Measurements from ENCODE around the gene MAP1A.

Gene MAP1A

DNA sequence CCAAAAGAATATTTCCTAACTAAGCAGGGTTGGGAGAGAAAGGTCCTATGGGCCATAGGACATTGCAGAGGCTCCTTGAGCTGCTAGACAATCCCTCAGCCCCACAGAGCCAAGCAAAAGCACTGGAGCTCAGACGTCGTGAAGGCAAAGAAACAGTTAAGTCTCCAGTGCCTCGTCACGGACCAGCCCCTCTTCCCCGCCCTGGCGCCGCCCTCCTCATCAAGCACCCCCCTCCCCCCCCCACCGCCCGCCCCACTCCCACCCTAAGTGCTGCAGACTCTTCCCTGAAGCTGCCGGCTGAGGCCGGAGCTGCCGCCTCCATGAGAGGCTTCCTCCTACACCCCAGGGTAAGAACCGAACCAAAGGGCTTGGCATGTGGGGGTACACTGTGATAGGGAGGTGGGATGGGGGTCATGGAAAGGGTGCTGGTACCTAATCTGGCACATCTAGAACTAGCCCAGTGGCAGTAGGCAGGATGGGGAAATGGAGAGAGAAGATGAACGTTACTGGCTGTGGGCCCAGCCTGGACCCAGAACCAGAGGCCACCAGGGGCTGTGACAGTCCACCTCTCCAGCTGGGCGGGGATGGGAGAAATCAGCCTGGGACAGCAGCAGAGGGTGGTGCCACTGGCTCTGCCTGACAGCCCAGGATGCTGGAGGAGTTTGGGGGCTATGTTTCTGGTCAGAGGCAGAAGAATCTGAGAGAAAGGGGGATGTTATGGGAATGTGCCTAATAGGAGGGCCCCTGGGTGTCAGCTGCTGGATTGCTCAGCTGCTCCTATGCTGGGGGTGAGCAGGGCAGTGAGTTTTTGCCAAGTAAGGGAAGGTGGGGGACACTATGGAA is at the start of gene MAP1A:
Gene MAP1A, plus strand, starts transcription at position 255 of the 843 bp plus-strand sequence. CDS start 3,866 bp downstream, outside the sequence.
- peak; percentile 86 for DNase-seq

- no peak for DNase-seq
Measured at GRCh38 chr15:43469867-43470266, 47.5 kb upstream of the MAP1A start.

DNA sequence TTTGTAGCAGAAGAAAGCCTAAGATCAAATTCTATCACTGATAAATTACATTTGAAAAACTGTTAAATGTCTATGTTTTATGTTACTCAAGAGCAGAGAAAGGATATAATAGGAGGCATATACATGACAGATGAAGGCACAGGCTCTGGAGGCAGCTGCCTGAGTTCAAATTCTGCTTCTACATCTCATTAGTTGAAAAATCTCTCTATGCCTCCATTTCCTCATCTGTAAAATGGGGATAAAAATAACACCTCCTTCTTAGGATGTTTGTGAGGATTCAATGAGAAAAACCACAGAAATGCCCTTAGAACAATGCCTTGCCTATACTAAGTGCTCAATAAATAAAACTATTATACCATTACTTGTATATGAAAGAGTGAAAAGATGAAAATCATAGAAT is 45.4 kb upstream of the MAP1A start:
- DNase-seq = no peak

- no peak for DNase-seq
Measured at GRCh38 chr15:43473885-43474284, 43.5 kb upstream of the MAP1A start.

DNA sequence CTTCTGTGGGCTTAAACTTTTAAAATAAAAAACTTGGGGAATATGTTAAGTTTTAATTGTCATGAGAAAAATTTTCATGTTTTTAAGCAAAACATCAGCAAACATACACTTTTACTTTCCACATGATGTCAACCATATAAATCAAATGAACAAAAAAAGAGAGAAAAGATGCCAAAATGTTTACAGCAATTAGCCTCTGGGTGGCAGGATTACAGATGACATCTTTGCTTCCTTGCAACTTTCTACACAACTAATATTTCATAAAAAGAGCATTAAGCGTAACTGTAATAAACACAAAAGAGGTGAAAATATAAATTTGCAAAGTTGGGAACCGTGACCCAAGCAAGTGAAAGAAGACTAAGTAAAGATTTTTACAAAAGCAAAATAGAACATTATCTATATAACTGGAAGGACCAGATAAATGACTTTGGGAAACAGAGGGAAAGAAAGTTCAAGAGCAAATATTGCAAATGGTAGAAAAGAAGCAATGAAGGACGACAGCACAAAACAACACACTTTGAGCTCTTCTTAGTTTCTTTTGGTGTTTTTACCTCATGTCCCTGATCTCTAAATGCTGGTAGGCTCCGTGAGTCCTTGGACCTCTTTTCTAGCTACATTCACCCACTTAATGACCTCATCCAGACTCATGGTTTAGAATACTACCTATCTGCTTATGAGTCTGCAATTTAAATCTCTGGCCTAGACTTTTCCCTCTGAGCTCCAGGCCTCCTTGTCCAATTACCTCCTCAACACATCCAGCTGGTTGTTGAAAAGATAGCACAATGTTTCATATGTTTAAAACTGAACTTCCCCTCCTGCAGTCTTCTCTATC is 33.9 kb upstream of the MAP1A start:
- DNase-seq = no peak

DNA sequence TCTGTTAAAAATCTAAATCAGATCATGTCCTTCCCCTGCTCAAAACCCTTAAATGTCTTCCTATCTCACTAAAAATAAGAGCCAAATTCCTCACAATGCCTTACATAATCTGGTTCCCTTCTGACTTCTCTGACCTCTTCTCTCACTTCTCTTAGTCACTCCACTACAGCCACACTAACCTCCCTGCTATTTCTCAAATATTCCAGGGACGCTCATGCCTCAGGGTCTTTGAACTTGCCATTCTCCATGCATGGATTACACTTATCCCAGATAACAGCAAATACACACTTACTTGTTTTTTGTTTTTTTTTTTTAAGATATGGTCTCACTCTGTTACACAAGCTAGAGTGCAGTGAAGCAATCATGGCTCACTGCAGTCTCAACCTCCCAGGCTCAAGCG is 33.0 kb upstream of the MAP1A start:
- no peak for DNase-seq

- DNase-seq = no peak
Measured at GRCh38 chr15:43487271-43487895, 30.0 kb upstream of the MAP1A start.

- no peak for DNase-seq
Measured at GRCh38 chr15:43488790-43489189, 28.6 kb upstream of the MAP1A start.

DNA sequence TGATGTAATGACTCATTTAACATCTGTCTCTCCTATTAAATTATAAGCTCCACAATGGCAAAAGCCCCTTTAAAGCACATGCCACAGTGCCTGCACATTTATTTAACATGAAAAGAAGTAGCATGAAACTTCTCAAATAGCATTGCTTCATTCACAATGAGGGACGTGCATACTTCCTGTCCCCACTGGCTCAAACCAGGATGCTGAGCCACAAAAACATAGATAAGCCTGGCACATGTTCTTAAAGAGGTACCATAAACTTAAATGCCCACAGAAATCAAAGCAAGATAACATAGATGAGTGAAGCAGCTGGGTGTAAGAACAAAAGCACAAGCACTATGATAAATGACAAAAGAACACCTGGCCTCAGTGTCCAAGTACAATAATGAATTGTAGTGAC is 28.2 kb upstream of the MAP1A start:
- DNase-seq = no peak

DNA sequence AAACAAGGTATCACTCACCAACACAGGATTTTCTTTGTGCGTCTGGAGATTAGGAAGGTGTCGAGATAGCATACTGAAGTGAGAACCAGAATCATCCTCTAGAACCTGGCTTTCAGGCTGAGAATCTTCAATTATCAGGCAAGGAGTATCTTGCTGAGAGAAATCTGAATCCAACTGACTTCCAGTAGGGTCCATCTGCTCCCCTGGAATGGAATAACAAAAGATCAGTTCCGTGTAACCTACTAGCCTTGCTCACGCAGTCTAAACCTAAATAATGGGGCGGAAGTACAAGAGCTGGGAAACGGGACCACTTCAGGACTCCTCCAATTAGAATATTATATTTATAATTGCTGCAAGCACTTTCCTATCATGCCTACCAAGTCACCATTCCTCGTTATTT is 25.1 kb upstream of the MAP1A start:
- DNase-seq = peak; percentile 33

DNA sequence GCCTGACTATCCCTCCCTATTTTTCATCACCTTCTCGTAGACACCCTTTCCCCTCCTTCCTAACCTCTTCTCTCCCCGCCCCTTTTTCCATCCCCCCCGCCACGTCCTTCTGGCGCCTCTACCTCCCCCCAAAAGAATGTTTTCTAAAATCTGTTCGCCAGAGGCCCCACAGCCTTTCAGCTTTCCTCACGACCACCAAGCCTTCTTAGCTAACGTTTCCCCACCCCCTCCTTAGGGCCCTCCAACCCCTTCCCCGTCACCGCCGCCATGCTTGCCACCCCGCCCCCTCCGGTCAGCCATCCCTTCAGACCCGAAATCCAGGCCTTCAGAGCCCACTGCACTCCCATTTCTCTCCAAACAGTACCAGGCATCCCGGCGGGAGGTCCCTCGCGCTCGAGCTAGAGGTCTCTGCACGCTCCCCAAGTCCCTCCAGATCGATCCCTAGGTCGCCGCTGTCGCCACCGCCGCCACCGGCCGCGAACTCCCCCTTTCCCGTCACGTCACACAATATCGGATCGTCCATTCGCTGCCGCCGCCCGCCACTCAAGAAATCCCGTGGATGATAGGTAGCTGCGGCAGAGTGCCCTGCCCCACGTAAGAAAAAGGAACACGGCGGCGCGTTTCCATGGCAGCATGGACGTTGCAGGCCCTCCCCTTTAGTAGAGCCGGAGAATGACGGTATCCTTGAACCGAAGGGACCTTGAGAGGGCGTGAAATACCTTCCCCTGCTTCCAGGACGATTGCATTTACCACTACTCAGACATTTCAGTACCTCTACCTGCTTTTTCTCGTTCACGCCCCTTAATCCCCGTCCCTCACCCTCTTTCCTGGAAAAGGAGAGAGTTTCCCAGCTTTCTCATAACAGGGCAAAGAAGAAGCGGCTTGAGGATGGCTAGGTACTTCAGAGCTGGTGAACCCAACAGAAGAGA is 24.5 kb upstream of the MAP1A start, which contains the start of gene TP53BP1:
Gene TP53BP1, minus strand, starts transcription at position 484 of the 929 bp plus-strand sequence. Its CDS starts 113 bp downstream, at position 371.
- peak; percentile 97 for DNase-seq

- no peak for DNase-seq
Measured at GRCh38 chr15:43493703-43494472, 23.5 kb upstream of the MAP1A start.

DNA sequence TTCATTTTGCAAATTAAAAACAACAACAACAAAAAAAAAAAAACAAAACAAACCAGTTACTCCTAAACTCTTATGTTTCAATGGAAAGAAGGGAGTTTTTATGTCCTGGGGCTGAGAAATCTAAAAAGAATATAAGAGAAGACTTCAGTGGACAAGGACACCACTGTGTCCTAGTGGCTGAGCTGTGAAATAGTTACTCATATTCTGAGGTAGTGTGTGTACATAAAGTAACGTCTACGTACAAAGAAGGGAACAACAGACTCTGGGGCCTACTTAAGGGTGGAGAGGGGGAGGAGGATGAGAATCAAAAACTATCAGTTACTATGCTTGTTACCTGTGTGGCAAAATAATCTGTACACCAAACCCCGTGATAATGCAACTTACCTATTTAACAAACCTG is 18.4 kb upstream of the MAP1A start:
- no peak for DNase-seq

DNA sequence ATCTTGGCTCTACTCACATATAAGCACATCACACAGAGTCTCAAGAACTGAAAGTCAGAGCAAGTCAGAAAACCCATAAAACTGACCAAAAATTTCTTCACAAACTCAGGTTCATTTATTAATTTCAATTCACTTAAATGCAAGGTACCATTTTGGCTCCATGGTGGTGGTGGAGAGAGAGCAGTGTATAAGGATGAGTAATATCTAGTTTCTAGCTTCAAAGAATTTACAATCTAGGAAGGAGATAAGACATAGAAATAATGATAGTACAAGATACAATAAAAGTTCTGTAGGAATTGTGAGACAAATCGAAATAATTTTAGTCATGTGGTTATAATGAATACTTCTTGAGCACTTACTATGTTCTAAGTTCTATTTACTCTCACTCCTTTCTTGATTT is 17.8 kb upstream of the MAP1A start:
- DNase-seq = no peak

GRCh38 chr15:43505738-43506137 is 11.7 kb upstream of the MAP1A start:
- no peak for DNase-seq

DNA sequence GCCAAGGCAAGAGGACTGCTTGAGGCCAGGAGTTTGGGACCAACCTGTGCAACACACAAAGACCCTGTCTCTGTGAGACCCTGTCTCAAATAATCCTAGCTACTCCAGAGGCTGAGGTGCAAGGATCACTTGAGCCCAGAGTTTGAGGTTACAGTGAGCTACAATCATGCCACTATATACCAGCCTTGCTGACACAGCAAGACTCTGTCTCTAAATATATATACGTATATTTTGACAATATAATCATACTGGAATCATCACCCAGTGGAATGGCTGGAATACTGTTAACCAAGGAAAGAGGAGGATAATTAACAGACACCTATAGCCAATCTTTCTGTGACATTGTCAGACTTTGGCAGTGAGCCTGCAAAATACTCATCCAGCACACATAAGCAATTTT is 9.0 kb upstream of the MAP1A start:
- no peak for DNase-seq

- DNase-seq = no peak
Measured at GRCh38 chr15:43508991-43509659, 8.3 kb upstream of the MAP1A start.

- no peak for DNase-seq
Measured at GRCh38 chr15:43509660-43510199, 7.7 kb upstream of the MAP1A start.

DNA sequence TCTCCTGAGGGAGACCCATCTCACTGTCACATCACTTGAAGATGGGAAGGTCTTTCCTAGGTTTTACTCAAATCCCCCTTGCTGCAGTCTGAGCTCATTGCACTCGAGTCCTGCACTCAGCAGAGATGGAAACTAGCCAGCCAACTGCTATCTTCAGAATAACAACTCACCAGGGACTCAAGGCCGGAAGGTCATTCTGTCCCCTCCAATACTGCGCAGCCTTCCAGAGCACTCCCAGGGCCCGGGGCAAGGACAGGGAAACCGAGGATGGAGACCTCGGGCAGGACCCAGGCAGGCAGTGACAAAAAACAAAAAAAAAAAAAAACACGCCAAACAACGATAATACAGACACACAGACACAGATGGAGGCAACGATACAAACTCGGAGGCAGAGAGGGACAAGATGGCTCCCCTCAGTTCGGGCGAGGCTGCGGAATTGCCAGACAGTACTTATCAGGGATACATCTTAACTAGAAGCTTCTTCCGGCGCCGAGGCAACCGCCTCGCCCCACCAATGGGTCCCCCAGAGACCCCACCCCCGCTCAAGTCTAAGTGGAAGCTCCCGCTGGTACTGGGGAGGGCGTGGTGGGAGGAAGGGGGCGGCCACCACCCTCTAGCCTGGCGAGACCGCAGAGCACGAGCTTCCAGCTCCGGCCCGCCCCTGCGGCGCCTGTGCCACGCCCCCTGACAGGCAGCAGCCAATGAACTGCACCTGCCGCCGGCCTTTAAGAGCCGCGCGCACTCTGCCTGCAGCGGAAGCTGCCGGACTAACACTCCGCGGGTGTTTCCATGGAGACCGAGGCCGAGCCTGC is 7.0 kb upstream of the MAP1A start:
- DNase-seq = peak; percentile 97

All from retina (tissue), 1 donor.